Urinary bladder (tissue), 4 donors: ENCODE data around the gene CAMK1D. TPM values are rescaled to one million over a fixed set of nuclear protein-coding genes. Genes with fewer than 3 reads are reported as not detected.
"Not testable (repeated sequence)": the region's sequence is repeated elsewhere in the genome, so short reads cannot be mapped to it uniquely, and the experiment has no call there.

Source experiments
- DNase-seq: peaks from one replicate; pipeline ENCODE4 v3.0.0-alpha.2; 2015; ENCODE audit errors: extremely low spot score
- H3K27ac ChIP-seq: one replicate; pipeline ENCODE4 v1.5.1; 2013; ENCODE audit warnings: low read depth, mild to moderate bottlenecking, moderate library complexity
- H3K36me3 ChIP-seq: one replicate; pipeline ENCODE4 v1.6.1; 2013; ENCODE audit warnings: mild to moderate bottlenecking, moderate library complexity; ENCODE audit not compliant: insufficient read depth
- H3K4me1 ChIP-seq: one replicate; pipeline ENCODE4 v1.6.1; 2013; ENCODE audit warnings: mild to moderate bottlenecking, moderate library complexity; ENCODE audit not compliant: insufficient read depth
- H3K4me3 ChIP-seq: one replicate; pipeline ENCODE4 v1.5.1; 2013; ENCODE audit warnings: low read depth, low read length
- WGBS: extraction: QIAGEN DNeasy Blood & Tissue Kit; methylation state at CpG from one replicate; pipeline ENCODE4 v1.1.7; 2013; 5-methylcytosine and 5-hydroxymethylcytosine counted together
- polyA plus RNA-seq: library from polyadenylated mRNA; stranded (reverse); fragments of 200-250 nt; gene quantifications from one replicate; pipeline ENCODE4 v1.2.3, GENCODE V29; 2013
- total RNA-seq: library from RNA; depleted of rRNA; stranded (reverse); fragments of >200 nt; gene quantifications from one replicate; pipeline ENCODE4 v1.2.3, GENCODE V29; 2014
- donor health status: healthy with polysubstance abuse.
- donor health status: healthy.

The CAMK1D gene
- total and polyA plus RNA-seq, 2 donors: 5.6 to 7.6 TPM

DNA sequence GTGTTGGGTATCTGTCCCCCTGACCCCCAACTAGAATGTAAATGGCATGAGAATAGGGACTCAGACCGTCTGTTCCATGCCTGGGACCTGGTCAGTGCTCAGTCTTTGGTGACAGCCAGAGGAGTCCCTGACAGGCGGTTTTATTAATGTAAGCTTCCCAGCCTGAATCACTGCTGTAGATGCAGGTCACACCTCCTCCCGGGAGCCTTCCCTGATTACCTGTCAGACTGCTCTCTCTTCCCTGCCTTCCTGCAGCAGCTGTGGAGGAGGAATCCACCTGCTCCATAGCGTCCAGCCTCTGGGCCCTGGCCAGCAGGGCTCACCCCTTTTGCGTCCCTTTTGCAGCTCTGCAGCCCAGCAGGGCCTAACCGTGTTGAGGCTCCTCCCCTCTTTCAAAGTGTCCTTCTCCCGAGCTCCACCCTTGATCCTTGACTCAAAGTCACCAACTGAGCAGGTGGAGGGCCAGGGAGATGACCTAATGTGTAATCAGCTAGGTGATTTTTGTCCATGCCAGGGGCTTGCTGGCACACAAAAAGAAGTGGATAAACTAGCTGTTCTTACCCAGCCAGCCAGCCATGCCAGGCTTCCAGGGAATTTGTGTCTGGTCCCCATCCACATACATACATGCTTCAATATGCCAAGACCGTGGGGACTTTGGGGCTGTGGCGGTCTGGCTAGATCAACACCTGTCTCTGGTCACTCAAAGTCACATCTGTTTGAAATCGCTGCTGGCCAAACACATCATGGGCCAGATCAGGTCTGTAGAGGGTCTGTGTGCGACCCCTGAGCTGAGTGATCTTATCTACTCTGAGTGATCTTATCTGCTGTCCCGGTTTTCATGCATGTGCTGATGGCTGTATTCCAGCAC is 457.1 kb downstream of the CAMK1D start:
- Histone ChIP-seq H3K4me1 (no peaks in the 10 kb centered on the region), H3K36me3 (no peaks in the 10 kb centered on the region), H3K27ac (no peak overlapping the region), H3K4me3 (no peak overlapping the region)
- 84% methylated on average over 12 of the region's 12 CpGs for WGBS
- DNase-seq: no peak

- Histone ChIP-seq H3K4me1 (no peaks in the 10 kb centered on the region), H3K36me3 (no peaks in the 10 kb centered on the region), H3K27ac (no peak overlapping the region), H3K4me3 (no peak overlapping the region)
- no peak for DNase-seq
- WGBS: 90% methylated on average over 10 of the region's 10 CpGs
Measured at GRCh38 chr10:12807096-12807755, 457.9 kb downstream of the CAMK1D start.

DNA sequence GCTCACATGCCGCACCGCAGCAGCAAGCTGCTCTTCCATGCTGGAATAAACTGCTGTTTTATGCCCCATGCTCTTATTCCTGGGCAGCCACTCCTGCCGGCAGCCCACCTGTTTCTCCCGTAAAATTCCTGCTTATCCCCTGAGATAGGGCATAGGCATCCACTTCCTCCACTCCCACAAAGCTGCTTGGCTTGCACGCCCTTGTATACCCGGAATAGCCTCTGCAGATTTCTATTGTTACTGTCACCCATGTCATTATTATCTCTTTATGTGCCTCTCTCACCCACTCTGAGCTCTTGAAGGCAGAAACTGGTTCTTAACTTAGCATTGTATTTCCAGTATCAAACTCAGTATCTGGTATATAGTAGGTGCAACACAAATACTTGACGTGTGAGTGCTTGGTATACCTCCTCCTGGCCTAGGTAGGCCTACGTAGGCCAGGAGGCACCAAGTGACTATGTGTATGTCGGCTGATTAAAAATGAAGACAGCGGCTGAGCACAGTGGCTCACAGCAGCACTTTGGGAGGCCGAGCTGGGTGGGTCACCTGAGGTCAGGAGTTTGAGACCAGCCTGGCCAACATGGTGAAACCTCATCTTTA is 458.8 kb downstream of the CAMK1D start:
- Histone ChIP-seq H3K4me1 (no peaks in the 10 kb centered on the region), H3K27ac (no peak overlapping the region), H3K36me3 (no peaks in the 10 kb centered on the region), H3K4me3 (no peak overlapping the region)
- 95% methylated on average over 11 of the region's 11 CpGs for WGBS
- no peak for DNase-seq

DNA sequence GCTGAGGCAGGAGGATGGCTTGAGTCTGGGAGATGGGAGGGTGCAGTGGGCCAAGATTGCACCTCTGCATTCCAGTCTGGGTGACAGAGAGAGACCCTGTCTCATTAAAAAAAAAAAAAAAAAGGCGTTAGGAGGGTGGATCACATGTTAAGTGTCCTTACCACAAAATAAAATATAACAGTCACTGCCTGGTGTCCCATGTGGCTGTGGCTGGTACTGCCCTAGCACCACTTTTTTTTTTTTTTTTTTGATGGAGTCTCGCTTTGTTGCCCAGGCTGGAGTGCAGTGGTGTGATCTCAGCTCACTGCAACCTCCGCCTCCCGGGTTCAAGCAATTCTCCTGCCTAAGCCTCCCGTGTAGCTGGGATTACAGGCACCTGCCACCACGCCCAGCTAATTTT is 460.7 kb downstream of the CAMK1D start:
- H3K36me3 ChIP-seq, H3K27ac ChIP-seq, H3K4me3 ChIP-seq, H3K4me1 ChIP-seq, DNase-seq: not testable (repeated sequence)
- 92% methylated on average over 6 of the region's 6 CpGs for WGBS

- Histone ChIP-seq H3K36me3 (peaks cover 2% of the 10 kb centered on the region), H3K4me1 (no peaks in the 10 kb centered on the region), H3K27ac (no peak overlapping the region), H3K4me3 (no peak overlapping the region)
- DNase-seq: no peak
- WGBS: 51% methylated on average over 14 of the region's 14 CpGs
Measured at GRCh38 chr10:12811826-12812225, 462.5 kb downstream of the CAMK1D start.

GRCh38 chr10:12812571-12812970 is 463.2 kb downstream of the CAMK1D start:
- DNase-seq: no peak
- Histone ChIP-seq H3K4me3 (no peak overlapping the region), H3K27ac (no peak overlapping the region), H3K4me1 (no peaks in the 10 kb centered on the region), H3K36me3 (peaks cover 2% of the 10 kb centered on the region)
- 92% methylated on average over 10 of the region's 10 CpGs for WGBS

- H3K4me1 ChIP-seq: no peaks in the 10 kb centered on the region
- H3K27ac ChIP-seq: no peak overlapping the region
- no peak overlapping the region for H3K4me3 ChIP-seq
- WGBS: 96% methylated on average over 9 of the region's 9 CpGs
- DNase-seq: no peak
- peaks cover 2% of the 10 kb centered on the region for H3K36me3 ChIP-seq
Measured at GRCh38 chr10:12814166-12814565, 464.8 kb downstream of the CAMK1D start.

DNA sequence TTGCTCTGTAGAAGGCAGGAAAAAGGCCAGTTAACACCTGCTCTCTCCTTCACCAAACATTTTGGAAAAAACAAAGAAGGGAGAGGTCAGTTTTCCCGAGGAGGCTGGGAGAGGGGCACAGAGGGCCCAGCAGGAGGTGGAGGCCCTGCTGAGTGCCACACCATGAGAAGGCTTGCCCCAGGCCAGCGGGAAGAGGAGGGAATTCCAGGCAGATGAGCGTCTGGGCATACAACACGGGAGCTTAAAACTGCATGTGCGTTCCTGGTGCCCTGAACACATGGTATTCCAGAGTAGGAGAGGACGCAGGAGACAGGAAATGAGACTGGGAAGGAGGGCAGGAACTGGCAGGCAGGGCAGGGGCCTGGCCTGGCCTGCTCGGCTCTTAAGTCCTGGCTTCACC is 469.7 kb downstream of the CAMK1D start:
- DNase-seq: no peak
- H3K4me1 ChIP-seq: no peaks in the 10 kb centered on the region
- no peak overlapping the region for H3K4me3 ChIP-seq
- peaks cover 2% of the 10 kb centered on the region for H3K36me3 ChIP-seq
- no peak overlapping the region for H3K27ac ChIP-seq
- WGBS: 76% methylated on average over 7 of the region's 7 CpGs

- H3K4me3 ChIP-seq: no peak overlapping the region
- DNase-seq: no peak
- WGBS: 98% methylated on average over 10 of the region's 10 CpGs
- no peak overlapping the region for H3K27ac ChIP-seq
- no peaks in the 10 kb centered on the region for H3K4me1 ChIP-seq
- H3K36me3 ChIP-seq: no peaks in the 10 kb centered on the region
Measured at GRCh38 chr10:12819656-12820055, 470.3 kb downstream of the CAMK1D start.

GRCh38 chr10:12822126-12822892 is 473.0 kb downstream of the CAMK1D start:
- 87% methylated on average over 16 of the region's 16 CpGs for WGBS
- DNase-seq: no peak
- H3K4me1 ChIP-seq: no peaks in the 10 kb centered on the region
- no peaks in the 10 kb centered on the region for H3K36me3 ChIP-seq
- H3K4me3 ChIP-seq: no peak overlapping the region
- H3K27ac ChIP-seq: no peak overlapping the region

DNA sequence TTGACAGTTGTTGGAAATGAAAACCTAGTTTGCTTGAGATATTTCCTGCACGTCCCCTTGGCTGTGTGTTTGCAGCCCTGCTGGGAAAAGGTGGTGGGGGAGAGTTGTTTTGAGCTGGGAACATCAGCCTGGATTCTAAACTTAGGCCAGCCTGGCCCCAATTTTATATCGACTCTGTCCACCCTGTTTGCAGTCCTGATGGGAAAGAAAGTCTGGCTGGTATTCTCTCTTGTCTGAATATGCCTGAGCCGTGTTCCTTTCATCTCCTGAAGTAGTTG is 473.5 kb downstream of the CAMK1D start:
- Histone ChIP-seq H3K36me3 (no peaks in the 10 kb centered on the region), H3K4me3 (no peak overlapping the region), H3K4me1 (no peaks in the 10 kb centered on the region), H3K27ac (no peak overlapping the region)
- no peak for DNase-seq
- WGBS: 69% methylated on average over 3 of the region's 3 CpGs

DNA sequence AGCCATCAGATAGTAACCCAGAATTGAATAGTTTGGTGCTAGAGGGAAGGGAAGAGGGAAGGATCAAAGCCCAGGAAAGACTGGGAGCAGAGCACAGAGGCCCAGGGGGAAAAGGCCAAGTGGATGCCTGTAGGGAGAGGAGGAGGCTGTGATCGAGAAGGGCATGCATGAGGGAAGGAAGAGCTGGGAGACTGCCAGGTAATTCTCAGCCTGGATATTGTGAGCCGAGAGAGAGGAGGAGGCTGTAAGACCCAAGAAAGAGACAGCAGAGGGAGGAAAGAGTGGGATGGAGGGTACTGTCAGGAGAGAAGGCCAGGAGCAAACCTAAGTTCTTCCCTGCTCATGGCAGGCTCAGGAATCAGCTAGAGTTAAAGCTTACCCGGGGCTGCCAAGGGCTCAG is 474.0 kb downstream of the CAMK1D start:
- DNase-seq: no peak
- 58% methylated on average over 3 of the region's 3 CpGs for WGBS
- no peak overlapping the region for H3K4me3 ChIP-seq
- H3K36me3 ChIP-seq: no peaks in the 10 kb centered on the region
- no peaks in the 10 kb centered on the region for H3K4me1 ChIP-seq
- no peak overlapping the region for H3K27ac ChIP-seq

DNA sequence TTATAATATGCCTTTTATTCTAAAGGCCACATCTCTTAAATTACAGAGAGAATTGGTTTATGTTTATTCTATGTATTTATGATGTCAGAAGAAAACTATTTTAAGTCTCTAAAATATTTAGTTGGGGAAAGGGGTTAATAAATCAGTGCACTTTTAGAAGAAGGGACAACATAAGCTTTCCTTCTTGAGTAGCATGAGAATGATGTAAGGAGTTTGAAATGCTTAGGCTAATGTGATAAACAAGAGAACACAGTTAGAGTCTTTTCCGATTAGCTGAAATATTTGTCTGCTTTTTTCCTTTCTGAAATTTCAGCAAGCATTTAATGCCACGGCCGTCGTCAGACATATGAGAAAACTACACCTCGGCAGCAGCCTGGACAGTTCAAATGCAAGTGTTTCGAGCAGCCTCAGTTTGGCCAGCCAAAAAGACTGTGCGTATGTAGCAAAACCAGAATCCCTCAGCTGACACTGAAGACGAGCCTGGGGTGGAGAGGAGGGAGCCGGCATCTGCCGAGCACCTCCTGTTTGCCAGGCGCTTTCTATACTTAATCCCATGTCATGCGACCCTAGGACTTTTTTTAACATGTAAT is 476.0 kb downstream of the CAMK1D start:
- 35% methylated on average over 12 of the region's 12 CpGs for WGBS
- no peak for DNase-seq
- no peak overlapping the region for H3K4me3 ChIP-seq
- H3K4me1 ChIP-seq: no peaks in the 10 kb centered on the region
- no peaks in the 10 kb centered on the region for H3K36me3 ChIP-seq
- no peak overlapping the region for H3K27ac ChIP-seq
